HG03342 (cell line): ENCODE data around the gene KASH5.
A peak's percentile ranks its signal among the peaks of the same experiment; 100 is the strongest.
"Not testable (repeated sequence)": the region's sequence is repeated elsewhere in the genome, so short reads cannot be mapped to it uniquely, and the experiment has no call there.

Experiments
- ATAC-seq: cut with Tn5 transposase; IDR thresholded peaks from one replicate; pipeline ENCODE4 v1.9.1; 2021; ENCODE audit warnings: mild to moderate bottlenecking, moderate library complexity; ENCODE audit not compliant: unreplicated experiment

The KASH5 gene

GRCh38 chr19:49453013-49453756 is 65.1 kb downstream of the KASH5 start, which contains the start of gene ALDH16A1:
ALDH16A1 (plus strand) TSS chr19:49453225; CDS start chr19:49453332, 107 bp downstream.
- ATAC-seq, result peak; percentile 77

- no peak for ATAC-seq
Observed at GRCh38 chr19:49453757-49454240, 65.8 kb downstream of the KASH5 start.

GRCh38 chr19:49455773-49456172 is 67.7 kb downstream of the KASH5 start:
- no peak for ATAC-seq

- ATAC-seq, result no peak
Observed at GRCh38 chr19:49456326-49456725, 68.3 kb downstream of the KASH5 start.

GRCh38 chr19:49458567-49458903 is 70.5 kb downstream of the KASH5 start:
- ATAC-seq, result no peak

GRCh38 chr19:49459388-49459787 is 71.3 kb downstream of the KASH5 start:
- ATAC-seq, result no peak

- ATAC-seq, result not testable (repeated sequence)
Observed at GRCh38 chr19:49461130-49461529, 73.1 kb downstream of the KASH5 start.

GRCh38 chr19:49461656-49462055 is 73.6 kb downstream of the KASH5 start:
- ATAC-seq, result no peak

GRCh38 chr19:49462492-49462891 is 74.4 kb downstream of the KASH5 start:
- ATAC-seq, result no peak

- ATAC-seq, result no peak
Observed at GRCh38 chr19:49463960-49464740, 76.1 kb downstream of the KASH5 start.

GRCh38 chr19:49465371-49465770 is 77.3 kb downstream of the KASH5 start:
- ATAC-seq, result no peak
